IPS-NIHi11 (cell line): Measurements from ENCODE around the gene NGEF.
"Not testable (repeated sequence)": the region's sequence is repeated elsewhere in the genome, so short reads cannot be mapped to it uniquely, and the experiment has no call there.

ENCODE experiments used
- DNase-seq: peaks from one replicate; pipeline ENCODE4 v3.0.0; 2012; ENCODE audit warnings: mixed read lengths, low spot score

The NGEF gene

DNA sequence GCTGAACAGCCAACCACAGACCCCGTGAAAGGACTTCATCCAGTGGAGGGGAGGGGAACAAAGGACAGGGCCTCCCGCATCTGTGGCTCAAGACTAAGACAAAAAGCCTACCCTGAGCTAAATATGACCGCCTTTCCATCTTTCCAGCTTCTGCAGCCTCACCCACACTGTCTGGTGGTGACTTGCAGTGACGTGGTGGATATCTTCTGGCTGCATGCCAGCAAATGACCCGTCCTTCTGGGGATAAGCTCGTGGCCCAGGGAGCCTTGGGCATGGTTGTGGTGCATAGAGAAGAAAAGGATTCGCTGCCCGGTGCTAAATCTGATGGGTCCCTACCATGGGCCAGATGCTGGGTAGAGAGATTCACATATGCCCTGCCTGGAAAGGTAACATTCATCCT, 8.7 kb upstream of the NGEF start:
- DNase-seq, result no peak

DNA sequence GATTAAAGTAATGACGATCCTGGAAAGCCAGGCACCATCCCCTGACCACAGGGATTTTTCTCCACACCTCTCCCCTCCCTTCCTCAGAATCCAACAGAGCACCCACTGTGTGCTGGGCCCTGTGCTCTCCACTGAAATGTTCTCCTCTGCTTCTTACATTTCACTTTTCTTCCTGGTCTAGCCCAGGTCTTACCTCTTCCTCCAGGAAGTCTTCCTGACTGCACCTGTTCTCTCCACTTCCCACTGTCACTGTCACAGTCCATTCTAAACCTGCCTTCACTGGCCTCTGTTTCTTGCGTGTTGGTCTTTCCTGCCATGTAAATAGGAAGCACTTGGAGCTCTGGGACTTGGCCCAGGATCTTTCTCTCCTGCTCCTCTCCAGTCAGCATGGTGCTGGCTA, 7.4 kb upstream of the NGEF start:
- no peak for DNase-seq

DNA sequence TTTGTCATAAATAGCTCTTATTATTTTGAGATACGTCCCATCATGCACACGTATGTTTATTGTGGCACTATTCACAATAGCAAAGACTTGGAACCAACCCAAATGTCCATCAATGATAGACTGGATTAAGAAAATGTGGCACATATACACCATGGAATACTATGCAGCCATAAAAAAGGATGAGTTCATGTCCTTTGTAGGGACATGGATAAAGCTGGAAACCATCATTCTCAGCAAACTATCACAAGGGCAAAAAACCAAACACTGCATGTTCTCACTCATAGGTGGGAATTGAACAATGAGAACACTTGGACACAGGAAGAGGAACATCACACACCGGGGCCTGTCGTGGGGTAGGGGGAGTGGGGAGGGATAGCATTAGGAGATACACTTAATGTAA, 6.6 kb upstream of the NGEF start:
- not testable (repeated sequence) for DNase-seq

DNA sequence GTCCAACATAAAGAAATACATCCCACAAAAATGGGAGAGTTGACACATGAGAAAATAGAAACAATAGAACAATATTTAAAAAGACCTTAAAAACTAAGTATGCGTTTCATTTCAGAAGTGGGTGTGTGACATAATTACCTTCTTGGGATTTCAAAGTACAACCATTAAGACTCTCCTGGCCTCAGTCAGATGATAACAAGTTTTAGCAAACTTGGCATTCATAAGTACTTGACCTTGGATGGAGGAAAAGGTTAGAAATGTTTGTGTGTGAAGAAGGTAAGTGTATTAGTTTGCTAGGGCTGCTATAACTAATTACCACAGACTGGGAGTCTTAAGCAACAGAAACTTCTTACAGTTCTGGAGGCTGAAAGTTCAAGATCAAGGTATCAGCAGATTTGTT, 4.9 kb upstream of the NGEF start:
- DNase-seq, result no peak

GRCh38 chr2:233015019-233015645, 2.1 kb upstream of the NGEF start:
- no peak for DNase-seq

DNA sequence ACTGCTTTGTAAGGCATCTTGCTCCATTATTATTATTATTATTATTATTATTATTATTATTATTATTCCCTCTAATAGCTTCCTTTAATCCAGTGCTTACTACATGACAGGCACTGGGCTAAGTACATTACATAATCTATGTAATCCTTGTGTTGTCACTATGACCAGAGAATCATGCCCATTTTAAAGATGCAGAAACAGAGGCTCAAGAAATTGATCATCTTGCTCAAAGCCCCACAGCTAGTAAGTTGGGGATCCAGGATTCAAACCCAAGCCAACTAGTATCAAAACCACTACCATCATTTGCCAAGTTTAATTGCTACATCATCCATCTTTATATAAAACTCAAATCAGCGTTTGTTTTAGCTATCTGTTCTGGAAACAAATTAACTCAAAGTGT, 594 bp upstream of the NGEF start:
- no peak for DNase-seq

GRCh38 chr2:233012301-233012971, 620 bp downstream of the NGEF start:
- DNase-seq, result no peak

- DNase-seq, result no peak
These were observed 1.3 kb downstream of the NGEF start for GRCh38 chr2:233011702-233012131.

GRCh38 chr2:233011268-233011650, 1.8 kb downstream of the NGEF start:
- DNase-seq, result no peak

DNA sequence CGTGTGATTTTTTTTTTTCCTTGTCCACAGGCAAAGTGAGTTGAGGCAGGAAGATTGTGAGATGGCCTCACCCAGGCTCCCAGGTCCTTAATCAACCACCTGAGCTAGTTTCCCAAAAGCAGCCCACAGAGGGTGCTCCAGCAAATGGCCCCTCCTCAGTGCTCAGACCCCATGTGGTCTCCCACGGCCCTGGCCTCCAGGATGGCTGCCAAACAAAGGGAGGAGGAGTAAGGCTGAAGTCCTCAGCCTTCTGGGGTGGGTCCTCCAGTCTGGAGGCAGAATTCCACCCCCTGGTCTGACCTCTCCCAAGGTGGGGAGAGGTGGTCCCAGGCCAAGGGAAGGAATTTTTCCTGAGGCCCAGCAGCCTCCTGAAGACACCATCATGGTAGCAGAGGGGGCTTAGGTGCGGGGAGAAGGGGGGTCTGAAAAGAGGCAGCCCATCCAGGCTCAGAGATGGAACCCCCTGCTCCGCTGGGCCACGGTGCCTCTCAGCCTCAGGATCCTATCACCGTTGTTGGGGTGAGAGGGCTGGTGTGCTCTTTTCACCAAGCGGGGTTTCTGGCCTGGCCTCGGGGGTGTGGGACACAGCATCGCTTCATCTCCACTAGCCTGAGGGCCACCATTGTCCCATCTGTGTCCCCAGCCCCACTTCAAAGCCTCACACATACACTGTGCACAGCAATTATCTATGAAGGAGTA, 2.3 kb downstream of the NGEF start:
- no peak for DNase-seq

DNA sequence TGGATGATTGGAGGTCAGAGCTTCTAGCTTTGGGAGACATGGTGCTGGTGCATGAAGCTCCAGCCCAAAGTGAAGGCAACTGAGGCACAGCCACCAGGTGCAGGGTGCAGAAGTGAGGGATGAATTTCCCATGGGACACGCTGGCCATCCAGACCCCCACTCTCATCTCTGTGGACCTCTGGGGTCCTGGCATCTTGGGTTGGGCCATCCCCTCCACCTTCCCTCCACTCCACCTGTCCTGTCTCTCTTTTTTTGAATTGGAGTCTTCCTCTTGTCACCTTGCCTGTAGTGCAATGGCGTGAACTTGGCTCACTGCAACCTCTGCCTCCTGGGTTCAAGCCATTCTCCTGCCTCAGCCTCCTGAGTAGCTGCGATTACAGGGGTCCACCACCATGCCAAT, 3.4 kb downstream of the NGEF start:
- DNase-seq, result no peak

DNA sequence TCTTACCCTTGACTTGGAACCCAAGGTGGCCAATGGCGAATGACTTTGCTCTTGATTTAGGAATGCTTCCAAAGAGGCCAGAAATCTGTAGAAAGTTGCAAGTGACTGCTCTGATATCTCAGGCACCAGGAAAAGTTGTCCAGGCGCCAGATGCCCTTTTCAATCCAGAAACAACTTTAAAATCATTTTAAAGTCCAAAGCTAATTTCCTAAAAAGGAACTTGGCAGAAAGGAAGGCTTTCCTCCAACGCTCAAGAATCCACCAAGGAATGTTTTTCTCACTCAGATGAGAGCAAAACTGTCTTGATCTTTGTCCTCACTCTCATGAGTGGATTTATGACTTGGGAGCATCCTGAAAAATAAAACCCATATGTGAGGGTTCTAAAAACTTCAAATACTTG, 5.3 kb downstream of the NGEF start:
- DNase-seq, result no peak

GRCh38 chr2:233007270-233007669, 5.8 kb downstream of the NGEF start:
- DNase-seq, result no peak

- DNase-seq, result no peak
These were observed 6.4 kb downstream of the NGEF start for GRCh38 chr2:233006648-233007047.

GRCh38 chr2:233005096-233005495, 8.0 kb downstream of the NGEF start:
- DNase-seq, result no peak

DNA sequence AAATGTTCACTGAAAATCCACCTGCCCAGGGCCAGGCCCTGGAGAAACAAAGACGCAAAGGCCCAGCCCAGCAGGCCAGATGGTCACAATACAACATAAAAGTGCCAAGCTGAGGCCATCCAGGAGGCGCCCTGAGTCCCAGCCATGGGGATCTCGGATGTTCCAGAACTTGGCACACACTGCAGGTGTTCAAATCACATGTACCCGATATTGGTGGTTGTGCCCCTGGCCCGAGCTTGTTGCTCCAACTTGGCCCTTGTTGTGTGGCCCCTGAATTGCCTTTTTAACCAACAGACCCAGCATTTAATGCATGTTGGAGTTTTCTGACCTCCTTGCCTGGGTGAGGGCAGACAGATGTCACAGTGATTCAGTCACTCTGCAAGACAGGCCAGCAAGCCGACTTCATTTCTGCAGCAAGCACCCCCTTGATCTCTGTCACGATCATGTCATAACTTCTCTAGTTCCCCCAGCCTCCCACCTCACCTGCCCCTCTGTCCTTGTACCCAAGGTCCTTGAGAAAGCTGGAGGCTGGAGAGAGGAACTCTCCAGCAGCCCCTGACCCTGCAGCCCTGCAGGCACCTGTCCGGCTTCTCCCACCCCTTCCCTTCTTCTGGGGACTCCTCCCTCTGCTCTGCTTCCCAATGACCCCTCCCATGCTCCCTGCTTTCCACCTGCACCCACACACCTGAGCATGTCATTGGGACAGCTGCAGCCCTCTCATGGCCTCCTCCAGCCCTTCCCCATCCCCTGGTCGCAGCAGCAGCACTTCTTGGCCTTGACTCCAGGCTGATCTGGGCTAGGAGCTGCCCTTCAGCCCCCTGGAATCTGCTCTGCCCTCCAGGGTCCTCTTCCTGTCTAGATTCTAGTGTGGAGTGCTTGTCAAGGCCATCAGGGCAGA, 9.1 kb downstream of the NGEF start:
- no peak for DNase-seq

GRCh38 chr2:233002829-233003657, 10.0 kb downstream of the NGEF start:
- DNase-seq, result no peak

DNA sequence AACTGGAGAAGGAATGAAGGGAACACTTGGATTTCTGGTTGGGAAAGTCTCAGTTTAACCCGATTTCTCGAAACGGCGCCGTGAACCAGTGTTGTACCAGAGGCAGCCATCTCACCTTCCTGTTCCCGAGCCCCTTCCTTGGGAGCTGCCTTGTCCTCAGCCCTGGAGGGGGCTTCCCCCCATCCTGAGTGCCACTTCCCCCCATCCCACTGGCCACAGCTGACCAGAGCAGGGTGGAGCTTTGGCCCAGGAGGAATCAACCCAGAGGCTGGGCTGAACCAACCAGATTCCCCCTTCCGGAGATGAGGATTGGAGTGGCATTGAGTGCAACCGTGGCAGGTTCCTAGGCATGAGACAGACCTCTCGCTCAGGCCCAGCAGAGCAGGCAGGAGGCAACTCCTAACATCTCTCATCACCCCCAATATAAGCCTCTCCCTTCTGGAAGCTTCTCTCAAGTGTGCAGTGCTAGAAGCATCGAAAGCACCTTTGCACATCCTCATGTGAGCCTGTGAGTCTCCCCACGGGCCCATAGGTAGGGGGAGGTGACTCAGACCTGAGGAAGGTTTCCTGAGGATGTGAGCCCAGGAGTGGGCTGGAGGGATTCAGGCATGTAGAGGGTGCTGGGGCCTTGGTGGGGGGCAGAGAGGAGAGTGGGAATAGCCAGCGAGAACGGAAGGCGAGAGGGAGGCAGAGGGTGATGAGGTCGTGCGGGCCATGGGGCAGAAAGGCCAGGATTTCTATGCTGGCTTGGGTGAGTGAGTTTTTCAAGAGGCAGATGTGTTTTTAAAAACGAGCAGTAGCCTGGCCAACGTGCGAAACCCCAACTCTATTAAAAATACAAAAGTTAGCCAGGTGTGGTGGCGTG, 11.9 kb downstream of the NGEF start:
- DNase-seq, result no peak

DNA sequence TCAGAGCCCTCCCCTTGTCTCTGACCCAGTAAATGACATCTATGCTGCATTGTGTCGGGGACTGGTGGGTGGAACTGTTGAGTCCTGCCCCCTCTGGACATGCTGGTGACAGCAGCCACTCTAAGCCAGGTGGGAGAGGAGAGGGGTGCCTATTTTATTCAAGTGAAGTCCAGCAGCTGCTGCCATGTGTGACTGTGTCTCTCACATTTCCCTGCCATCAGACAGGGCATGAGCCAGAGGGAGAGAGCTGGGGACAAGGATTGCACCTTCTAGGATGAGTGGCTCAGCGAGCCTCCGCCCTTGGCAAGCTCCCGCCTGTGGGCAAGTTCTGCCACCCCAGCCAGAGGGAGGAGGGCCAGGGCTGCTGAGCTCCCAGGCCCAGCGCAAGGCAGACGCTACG, 13.7 kb downstream of the NGEF start:
- peak; percentile 61 for DNase-seq

GRCh38 chr2:232998666-232998985, 14.4 kb downstream of the NGEF start:
- no peak for DNase-seq
